Esophagus muscularis mucosa (tissue), 3 donors: ENCODE measurements around the gene GNPTAB.

Experiments
- CTCF ChIP-seq, 3 experiments: fragments of 200-600 bp in 2 of 3; fragments of 450-650 bp in 1 of 3; sonication (generic) in 2 of 3; IDR thresholded peaks; one replicate each; pipeline ENCODE4 v1.5.1; 2017 to 2019; ENCODE audit warnings: antibody characterized with exemption in 3 of 3, mild to moderate bottlenecking in 2 of 3, moderate library complexity in 1 of 3
- POLR2A ChIP-seq: fragments of 450-650 bp; IDR thresholded peaks from one replicate; pipeline ENCODE4 v1.6.1; 2017; ENCODE audit warnings: antibody characterized with exemption, moderate library complexity, mild to moderate bottlenecking, low read depth

GRCh38 chr12:101795013-101795412 is 35.7 kb downstream of the GNPTAB start:
- TF ChIP-seq CTCF (IDR thresholded peaks at IDR 0.05) (no peak), POLR2A (no peak)
